ENCODE results near the gene MSRB1. TPM values are rescaled to one million over a fixed set of nuclear protein-coding genes. Genes with fewer than 3 reads are reported as not detected.

Gene MSRB1
- total and polyA plus RNA-seq, 9 of the 15 experiments (the other 6 are each of a cell fraction or from before 2014, with no cell fraction given): 5.4 to 33.7 (median 25.7) TPM

- TF ChIP-seq ELK1 (CRISPR knock-in tag; IDR thresholded peaks at IDR 0.05): no peak
- TF ChIP-seq, protein P1, sequence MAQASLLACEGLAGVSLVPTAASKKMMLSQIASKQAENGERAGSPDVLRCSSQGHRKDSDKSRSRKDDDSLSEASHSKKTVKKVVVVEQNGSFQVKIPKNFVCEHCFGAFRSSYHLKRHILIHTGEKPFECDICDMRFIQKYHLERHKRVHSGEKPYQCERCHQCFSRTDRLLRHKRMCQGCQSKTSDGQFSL (CRISPR knock-in tag; IDR thresholded peaks at IDR 0.05): 0 out of 2 replicates have a peak, but pooled peaks have one; percentile 12
- TF ChIP-seq, protein P1 (tag; IDR thresholded peaks at IDR 0.05): no peak
- TF ChIP-seq, protein P2, sequence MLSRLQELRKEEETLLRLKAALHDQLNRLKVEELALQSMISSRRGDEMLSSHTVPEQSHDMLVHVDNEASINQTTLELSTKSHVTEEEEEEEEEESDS (CRISPR knock-in tag; IDR thresholded peaks at IDR 0.05): no peak
- no peak for TF ChIP-seq ESRRA (IDR thresholded peaks at IDR 0.05; ENCODE audit: borderline replicate concordance, low read depth)
- TF ChIP-seq BDP1 (IDR thresholded peaks at IDR 0.05; ENCODE audit: insufficient read depth, insufficient read length): no peak
- TF ChIP-seq HNRNPK (IDR thresholded peaks at IDR 0.05; ENCODE audit: low read depth, low read length, poor library complexity, severe bottlenecking): no peak
- no peak for TF ChIP-seq SMARCE1 (IDR thresholded peaks at IDR 0.05)
- TF ChIP-seq GTF2E2 (tag; IDR thresholded peaks at IDR 0.05): no peak
- no peak for TF ChIP-seq JUND (IDR thresholded peaks at IDR 0.05; ENCODE audit: borderline replicate concordance, low read depth, low read length)
- TF ChIP-seq JUND (tag; IDR thresholded peaks at IDR 0.05; ENCODE audit: borderline replicate concordance, low read depth, low read length): no peak
- 0 out of 2 replicates have a peak, but pooled peaks have one; percentile 52 for TF ChIP-seq ZNF695 (CRISPR knock-in tag; IDR thresholded peaks at IDR 0.05)
- no peak for TF ChIP-seq RFX1 (IDR thresholded peaks at IDR 0.05)
- TF ChIP-seq ZNF764 (CRISPR knock-in tag; IDR thresholded peaks at IDR 0.05; ENCODE audit: low read depth): no peak
- no peak for TF ChIP-seq CHD4 (IDR thresholded peaks at IDR 0.05; ENCODE audit: insufficient read depth, insufficient replicate concordance, low read depth, low read length, poor library complexity, severe bottlenecking)
- TF ChIP-seq SAFB (IDR thresholded peaks at IDR 0.05; ENCODE audit: borderline replicate concordance, low read depth, low read length): no peak
- no peak for TF ChIP-seq SRF (CRISPR knock-in tag; IDR thresholded peaks at IDR 0.05)
- TF ChIP-seq ZNF436 (CRISPR knock-in tag; IDR thresholded peaks at IDR 0.05): no peak
- TF ChIP-seq SNRNP70 (optimal IDR thresholded peaks at IDR 0.05; ENCODE audit: low read depth, low read length): peak; percentile 77
- TF ChIP-seq RFX7 (CRISPR knock-in tag; IDR thresholded peaks at IDR 0.05): peak; percentile 79
- TF ChIP-seq FOXM1 (IDR thresholded peaks at IDR 0.05; ENCODE audit: low read depth): no peak
- no peak for TF ChIP-seq FOXM1 (CRISPR knock-in tag; IDR thresholded peaks at IDR 0.05; ENCODE audit: low read depth)
- no peak for TF ChIP-seq SP1 (CRISPR knock-in tag; IDR thresholded peaks at IDR 0.05)
- no peak for TF ChIP-seq ZNF165 (CRISPR knock-in tag; IDR thresholded peaks at IDR 0.05; ENCODE audit: borderline replicate concordance)
- TF ChIP-seq MYNN (IDR thresholded peaks at IDR 0.05): peak; percentile 85
- no peak for TF ChIP-seq MYNN (CRISPR knock-in tag; IDR thresholded peaks at IDR 0.05)
- no peak for TF ChIP-seq RNF2 (IDR thresholded peaks at IDR 0.05)
- no peak for TF ChIP-seq MAFG (tag; conservative IDR thresholded peaks at IDR 0.05)
Observed at GRCh38 chr16:1960665-1961630, 17.9 kb upstream of the MSRB1 start (continued).
